ENCODE results near the gene GPATCH8. TPM values are rescaled to one million over a fixed set of nuclear protein-coding genes. Genes with fewer than 3 reads are reported as not detected.
"Not testable (repeated sequence)": the region's sequence is repeated elsewhere in the genome, so short reads cannot be mapped to it uniquely, and the experiment has no call there.

The GPATCH8 gene
- total RNA-seq, 4 donors from 2014 or later: 31.3 to 63.9 (median 43.4) TPM

- no peak for DNase-seq (ENCODE audit: low spot score in 2 of 2)
- 70% methylated on average over 3 of the region's 3 CpGs for WGBS
Observed at GRCh38 chr17:44523672-44523972, 20.4 kb upstream of the GPATCH8 start.

GRCh38 chr17:44522883-44523671, 19.9 kb upstream of the GPATCH8 start:
- 58% methylated on average over 9 of the region's 14 CpGs for WGBS
- no peak overlapping the region for H3K27ac ChIP-seq

More at GRCh38 chr17:44523672-44523972, 20.4 kb upstream of the GPATCH8 start:
- no peak overlapping the region for H3K27ac ChIP-seq
- no peaks in the 10 kb centered on the region for H3K9me3 ChIP-seq
- no peak overlapping the region for H3K4me3 ChIP-seq
- H3K27me3 ChIP-seq: peaks cover under 1% of the 10 kb centered on the region
- TF ChIP-seq POLR2AphosphoS5 (IDR thresholded peaks at IDR 0.05) (no peak), POLR2A (IDR thresholded peaks at IDR 0.05) (no peak), EP300 (IDR thresholded peaks at IDR 0.05) (no peak), CTCF (IDR thresholded peaks at IDR 0.05) (no peak)
- H3K4me1 ChIP-seq: no peaks in the 10 kb centered on the region
- no peaks in the 10 kb centered on the region for H3K36me3 ChIP-seq

DNA sequence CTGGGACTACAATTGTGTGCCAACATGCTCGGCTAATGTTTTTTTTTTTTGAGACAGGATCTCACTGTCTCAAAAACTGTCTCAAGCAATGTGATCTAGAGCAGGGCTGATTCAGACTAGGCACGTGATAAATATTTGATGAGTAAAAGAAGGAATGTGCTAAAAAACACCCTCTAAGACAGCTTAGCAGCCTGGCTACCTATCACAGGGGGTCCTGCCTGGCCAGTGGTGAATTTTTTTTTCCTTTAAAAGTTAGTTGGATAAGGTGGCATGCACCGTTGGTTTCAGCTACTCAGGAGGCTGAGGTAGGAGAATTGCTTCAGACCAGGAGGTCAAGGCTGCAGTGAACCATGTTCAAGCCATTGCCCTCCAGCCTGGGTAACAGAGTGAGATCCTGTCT, 14.8 kb upstream of the GPATCH8 start:
- 53% methylated on average over 3 of the region's 3 CpGs for WGBS
- TF ChIP-seq POLR2A (IDR thresholded peaks at IDR 0.05) (no peak), EP300 (IDR thresholded peaks at IDR 0.05) (no peak), CTCF (IDR thresholded peaks at IDR 0.05) (no peak), POLR2AphosphoS5 (IDR thresholded peaks at IDR 0.05) (no peak)

More at GRCh38 chr17:44522883-44523671, 19.9 kb upstream of the GPATCH8 start:
- Histone ChIP-seq H3K27me3 (peaks cover 6% of the 10 kb centered on the region), H3K9me3 (no peaks in the 10 kb centered on the region), H3K4me3 (no peak overlapping the region), H3K36me3 (no peaks in the 10 kb centered on the region), H3K4me1 (no peaks in the 10 kb centered on the region)
- DNase-seq (ENCODE audit: low spot score in 2 of 2): no peak
- TF ChIP-seq CTCF (IDR thresholded peaks at IDR 0.05) (peak in 1 of 2 donors; percentile 39), POLR2A (IDR thresholded peaks at IDR 0.05) (no peak)

DNA sequence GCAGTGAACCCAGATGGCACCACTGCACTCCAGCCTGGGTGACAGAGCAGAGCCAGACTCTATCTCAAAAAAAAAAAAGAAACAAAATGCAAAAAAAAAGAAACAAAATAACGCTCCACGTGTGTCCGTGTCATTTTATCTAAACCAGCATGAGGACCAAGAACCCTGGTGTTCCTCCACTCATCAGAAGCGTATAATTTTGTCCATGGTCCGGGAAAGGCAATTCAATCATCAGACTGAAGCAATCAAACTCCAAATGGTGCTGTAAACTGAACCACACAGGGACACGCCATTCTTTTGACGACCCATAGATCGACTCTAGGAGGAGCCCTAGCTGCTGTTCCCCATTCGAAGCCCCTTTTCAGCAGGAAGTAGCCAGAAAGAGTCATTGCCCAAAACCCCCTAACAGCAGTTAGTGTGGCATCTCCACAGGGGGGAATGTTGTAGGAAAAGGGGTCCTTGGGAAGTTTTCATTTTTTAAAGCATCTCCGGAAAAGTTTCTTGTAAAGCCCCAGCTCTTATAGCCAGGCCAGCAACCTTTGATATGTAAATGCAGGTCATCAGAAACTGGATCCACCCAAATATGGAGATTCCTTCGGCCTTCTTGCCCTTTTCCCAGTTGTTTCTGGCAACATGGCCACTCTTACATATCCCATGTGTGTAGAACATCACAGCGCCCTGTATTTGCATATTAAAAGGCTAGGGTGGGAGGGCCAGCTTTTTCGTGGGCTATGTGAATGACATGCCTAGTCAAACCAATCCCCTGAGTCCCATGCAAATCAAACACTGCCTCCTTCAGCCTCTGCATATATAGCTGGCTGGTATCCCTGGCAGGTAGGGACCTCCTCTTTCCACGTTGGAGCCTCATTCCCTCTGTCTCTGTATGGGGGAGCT, 8.3 kb upstream of the GPATCH8 start:
- not testable (repeated sequence) for H3K27ac ChIP-seq; DNase-seq (ENCODE audit: low spot score in 2 of 2); H3K4me1 ChIP-seq; H3K36me3 ChIP-seq; H3K27me3 ChIP-seq; H3K9me3 ChIP-seq; H3K4me3 ChIP-seq
- 52% methylated on average over 14 of the region's 14 CpGs for WGBS

More for the DNA sequence above, 14.8 kb upstream of the GPATCH8 start:
- Histone ChIP-seq H3K9me3 (no peaks in the 10 kb centered on the region), H3K36me3 (no peaks in the 10 kb centered on the region), H3K4me1 (no peaks in the 10 kb centered on the region), H3K27ac (no peak overlapping the region), H3K27me3 (peaks cover 18% of the 10 kb centered on the region), H3K4me3 (no peak overlapping the region)
- no peak for DNase-seq (ENCODE audit: low spot score in 2 of 2)

- not testable (repeated sequence) for H3K4me3 ChIP-seq; H3K36me3 ChIP-seq; H3K9me3 ChIP-seq; DNase-seq (ENCODE audit: low spot score in 2 of 2); H3K27me3 ChIP-seq; H3K27ac ChIP-seq
- 80% methylated on average over 10 of the region's 10 CpGs for WGBS
- peaks cover 12% of the 10 kb centered on the region for H3K4me1 ChIP-seq
Observed at GRCh38 chr17:44506939-44507604, 3.9 kb upstream of the GPATCH8 start.
